ENCODE measurements around the gene GGA3. TPM values are rescaled to one million over a fixed set of nuclear protein-coding genes. Genes with fewer than 3 reads are reported as not detected.
A peak's percentile ranks its signal among the peaks of the same experiment; 100 is the strongest.
"Not testable (repeated sequence)": the region's sequence is repeated elsewhere in the genome, so short reads cannot be mapped to it uniquely, and the experiment has no call there.

GGA3 gene
- total RNA-seq, 1 donor = 31.0 TPM

DNA sequence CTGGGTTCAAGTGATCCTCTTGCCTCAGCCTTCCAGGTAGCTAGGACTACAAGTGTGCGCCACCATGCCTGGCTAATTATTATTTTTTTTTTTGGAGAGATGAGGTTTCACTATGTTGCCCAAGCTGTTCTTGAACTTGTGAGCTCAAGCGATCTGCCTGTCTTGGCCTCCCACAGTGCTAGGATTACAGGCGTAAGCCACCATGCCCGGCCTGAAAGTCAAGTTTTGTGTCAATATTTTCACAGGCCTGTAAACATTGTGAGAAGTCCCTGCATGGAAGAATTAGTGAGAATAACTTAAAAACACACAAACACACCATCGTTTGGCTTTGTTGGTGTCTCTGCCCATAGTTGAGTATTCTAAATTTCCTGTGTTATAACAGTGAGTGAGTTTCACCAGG lies 33.7 kb downstream of the GGA3 start:
- DNase-seq (ENCODE audit: low read depth in 2 of 3, low spot score in 2 of 3) = no peak

DNA sequence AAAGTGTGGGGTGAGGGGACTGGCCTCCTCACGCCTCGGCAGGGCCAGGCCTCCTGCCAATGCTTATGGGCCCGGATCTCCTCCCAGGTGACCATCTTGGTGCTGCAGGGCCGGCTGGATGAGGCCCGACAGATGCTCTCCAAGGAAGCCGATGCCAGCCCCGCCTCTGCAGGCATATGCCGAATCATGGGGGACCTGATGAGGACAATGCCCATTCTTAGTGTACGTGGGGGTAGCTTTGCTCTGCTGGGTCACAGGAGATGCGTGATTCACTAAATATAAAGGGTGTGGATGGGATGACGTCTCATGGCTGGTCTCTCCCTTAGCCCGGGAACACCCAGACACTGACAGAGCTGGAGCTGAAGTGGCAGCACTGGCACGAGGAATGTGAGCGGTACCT lies 36.4 kb downstream of the GGA3 start:
- DNase-seq (ENCODE audit: low read depth in 2 of 3, low spot score in 2 of 3) = no peak

DNA sequence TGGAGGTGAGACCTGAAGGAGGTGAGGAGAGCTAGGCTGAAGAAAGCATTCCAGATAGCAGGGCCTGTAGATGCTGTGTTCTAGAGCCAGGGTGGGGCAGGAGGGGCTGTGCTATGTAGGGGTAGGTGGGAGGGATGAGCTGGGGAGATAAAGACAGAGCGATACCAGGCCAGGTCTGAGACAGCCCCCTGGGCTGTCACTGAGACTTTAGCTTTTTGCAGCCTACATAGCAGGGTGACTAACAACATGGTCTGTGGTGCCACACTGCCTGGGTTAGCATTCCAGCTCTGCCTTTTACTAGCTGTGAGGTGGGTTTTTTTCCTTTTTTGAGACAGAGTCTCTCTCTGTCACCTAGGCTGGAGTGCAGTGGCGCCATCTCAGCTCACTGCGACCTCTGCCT lies 41.6 kb downstream of the GGA3 start:
- no peak for DNase-seq (ENCODE audit: low read depth in 2 of 3, low spot score in 2 of 3)

DNA sequence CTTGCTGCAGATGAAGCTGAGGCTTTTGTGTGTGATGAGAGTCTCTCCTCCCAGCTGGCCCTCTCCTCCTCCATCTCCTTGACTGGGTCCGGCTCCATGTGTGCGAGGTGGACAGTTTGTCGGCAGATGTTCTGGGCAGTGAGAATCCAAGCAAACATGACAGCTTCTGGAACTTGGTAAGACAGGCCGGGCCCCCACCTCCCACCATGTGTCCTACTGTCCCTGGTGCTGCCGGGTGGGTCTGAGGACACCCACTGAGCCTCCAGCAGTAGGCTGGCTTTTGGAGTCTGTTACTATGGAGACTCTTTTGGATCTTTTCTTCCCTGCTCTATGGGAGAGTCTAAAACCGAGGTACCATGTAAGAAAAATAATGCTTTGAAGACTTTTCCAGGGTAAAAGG lies 43.3 kb downstream of the GGA3 start:
- no peak for DNase-seq (ENCODE audit: low read depth in 2 of 3, low spot score in 2 of 3)

DNA sequence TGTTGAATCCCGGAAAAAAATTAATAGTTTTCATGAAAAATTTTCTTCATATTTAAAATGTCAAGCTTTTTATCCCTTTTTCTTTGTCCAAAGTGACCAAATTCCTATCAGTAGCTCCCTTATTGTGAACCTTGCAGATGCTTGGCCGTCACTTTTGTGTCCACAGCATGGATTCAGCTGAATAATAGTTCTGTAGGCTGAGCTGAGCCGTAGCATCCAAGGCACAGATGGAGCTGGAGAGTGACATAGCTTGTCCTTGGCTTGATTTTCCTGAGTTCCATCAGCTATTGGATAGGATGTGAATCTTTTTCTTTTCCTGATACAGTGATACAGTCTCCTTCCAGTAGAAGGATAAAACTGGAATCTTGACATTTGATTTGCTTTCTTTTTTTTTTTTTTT lies 52.3 kb downstream of the GGA3 start:
- DNase-seq (ENCODE audit: low read depth in 2 of 3, low spot score in 2 of 3) = no peak

DNA sequence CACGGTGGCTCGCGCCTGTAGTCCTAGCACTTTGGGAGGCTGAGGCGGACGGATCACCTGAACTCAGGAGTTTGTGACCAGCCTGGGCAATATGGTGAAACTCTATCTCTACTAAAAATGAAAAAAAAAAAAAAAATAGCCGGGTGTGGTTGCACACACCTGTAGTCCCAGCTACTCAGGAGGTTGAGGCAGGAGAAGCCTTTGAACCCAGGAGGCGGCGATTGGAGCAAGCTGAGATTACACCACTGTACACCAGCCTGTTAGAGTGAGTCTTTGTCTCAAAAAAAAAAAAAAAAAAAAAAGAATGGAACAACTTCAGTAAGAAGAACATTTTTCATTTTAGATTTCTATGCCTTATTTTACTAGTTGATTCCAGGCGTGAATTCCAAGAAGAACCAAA lies 53.2 kb downstream of the GGA3 start:
- no peak for DNase-seq (ENCODE audit: low read depth in 2 of 3, low spot score in 2 of 3)

DNA sequence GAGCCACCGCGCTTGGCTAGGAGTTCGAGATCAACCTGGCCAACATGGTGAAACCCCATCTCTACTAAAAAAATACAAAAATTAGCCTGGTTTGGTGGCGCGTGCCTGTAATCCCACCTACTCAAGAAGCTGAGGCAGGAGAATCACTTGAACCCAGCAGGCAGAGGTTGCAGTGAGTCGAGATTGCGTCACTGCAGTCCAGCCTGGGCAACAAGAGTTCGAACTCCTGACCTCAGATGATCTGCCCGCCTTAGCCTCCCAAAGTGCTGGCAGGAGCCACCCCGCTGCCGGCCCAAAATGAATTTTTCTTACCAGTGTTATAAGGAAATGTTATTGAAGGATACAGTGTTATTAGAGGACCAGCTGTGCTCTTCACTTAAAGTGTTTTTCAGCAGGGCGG lies 53.6 kb downstream of the GGA3 start:
- no peak for DNase-seq (ENCODE audit: low read depth in 2 of 3, low spot score in 2 of 3)

DNA sequence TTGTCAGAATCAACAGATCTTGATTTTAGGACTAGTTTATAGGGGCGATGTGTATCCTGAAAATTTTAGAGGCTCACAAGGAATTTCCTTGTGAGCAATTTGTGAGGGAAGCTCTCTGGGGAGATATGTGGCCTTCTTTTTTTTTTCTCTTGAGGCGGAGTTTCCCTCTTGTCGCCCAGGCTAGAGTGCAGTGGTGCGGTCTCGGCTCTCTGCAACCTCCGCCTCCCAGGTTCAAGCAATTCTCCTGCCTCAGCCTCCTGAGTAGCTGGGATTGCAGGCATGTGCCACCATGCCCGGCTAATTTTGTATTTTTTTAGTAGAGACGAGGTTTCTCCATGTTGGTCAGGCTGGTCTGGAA lies 54.4 kb downstream of the GGA3 start:
- not testable (repeated sequence) for DNase-seq (ENCODE audit: low read depth in 2 of 3, low spot score in 2 of 3)

DNA sequence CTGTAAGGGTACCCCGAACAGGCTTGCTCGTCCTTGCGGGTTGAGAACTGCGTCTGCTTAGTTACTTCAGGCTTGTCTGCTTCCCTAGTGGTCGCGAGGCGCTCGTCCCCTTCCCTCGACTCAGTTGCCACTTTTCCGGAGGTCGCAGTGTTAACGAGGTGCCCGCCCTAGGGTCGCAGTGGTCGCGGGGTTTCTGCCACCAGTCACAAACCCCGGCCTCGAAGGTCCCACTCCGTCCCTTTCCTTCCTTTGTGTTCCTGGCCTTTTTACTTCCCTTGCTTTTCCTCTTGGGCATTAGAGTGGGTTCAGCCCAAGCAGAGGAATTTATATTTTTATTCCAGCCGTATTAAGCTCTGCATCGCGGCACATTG lies 55.6 kb downstream of the GGA3 start:
- DNase-seq (ENCODE audit: low read depth in 2 of 3, low spot score in 2 of 3) = no peak

DNA sequence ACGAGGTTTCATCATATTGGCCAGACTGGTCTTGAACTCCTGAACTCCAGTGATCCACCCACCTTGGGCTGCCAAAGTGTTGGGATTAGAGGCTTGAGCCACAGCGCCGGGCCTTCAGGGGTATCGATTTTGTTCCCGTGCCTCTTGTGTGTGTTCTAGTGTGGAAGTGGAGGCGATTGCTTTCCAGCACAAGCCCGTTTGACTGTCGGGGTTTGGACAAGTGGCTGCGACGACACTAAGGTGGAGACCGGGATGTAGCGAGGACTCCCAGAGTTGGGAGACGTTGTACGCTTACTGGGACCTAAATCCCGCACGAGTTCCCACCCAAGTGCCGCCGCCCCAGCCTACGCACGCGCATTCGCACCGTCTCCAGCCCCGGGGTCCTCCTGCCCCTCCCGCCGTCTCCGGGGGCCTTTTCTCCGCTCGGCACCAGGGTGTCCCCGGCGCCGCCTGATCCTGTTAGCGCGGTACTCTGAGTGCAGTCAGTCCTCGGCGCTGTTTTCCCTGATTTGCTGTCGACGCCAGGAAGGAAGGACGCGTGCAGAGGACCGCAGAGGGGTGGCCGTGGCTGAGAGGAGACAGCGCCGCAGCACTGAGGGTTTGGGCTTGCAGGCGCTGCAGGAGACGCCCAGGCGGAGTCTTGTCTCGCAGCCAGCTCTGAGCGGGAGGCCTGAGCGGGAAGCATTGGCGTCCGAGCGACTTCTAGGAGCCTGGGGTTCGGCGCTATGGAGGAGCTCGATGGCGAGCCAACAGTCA lies 56.2 kb downstream of the GGA3 start, which contains the start of gene NUP85:
Gene NUP85, plus strand, starts transcription at position 643 of the 756 bp plus-strand sequence. Its CDS starts 83 bp downstream, at position 726.
- peak; percentile 91 to 92 (median 91) for DNase-seq (ENCODE audit: low read depth in 2 of 3, low spot score in 2 of 3)

DNA sequence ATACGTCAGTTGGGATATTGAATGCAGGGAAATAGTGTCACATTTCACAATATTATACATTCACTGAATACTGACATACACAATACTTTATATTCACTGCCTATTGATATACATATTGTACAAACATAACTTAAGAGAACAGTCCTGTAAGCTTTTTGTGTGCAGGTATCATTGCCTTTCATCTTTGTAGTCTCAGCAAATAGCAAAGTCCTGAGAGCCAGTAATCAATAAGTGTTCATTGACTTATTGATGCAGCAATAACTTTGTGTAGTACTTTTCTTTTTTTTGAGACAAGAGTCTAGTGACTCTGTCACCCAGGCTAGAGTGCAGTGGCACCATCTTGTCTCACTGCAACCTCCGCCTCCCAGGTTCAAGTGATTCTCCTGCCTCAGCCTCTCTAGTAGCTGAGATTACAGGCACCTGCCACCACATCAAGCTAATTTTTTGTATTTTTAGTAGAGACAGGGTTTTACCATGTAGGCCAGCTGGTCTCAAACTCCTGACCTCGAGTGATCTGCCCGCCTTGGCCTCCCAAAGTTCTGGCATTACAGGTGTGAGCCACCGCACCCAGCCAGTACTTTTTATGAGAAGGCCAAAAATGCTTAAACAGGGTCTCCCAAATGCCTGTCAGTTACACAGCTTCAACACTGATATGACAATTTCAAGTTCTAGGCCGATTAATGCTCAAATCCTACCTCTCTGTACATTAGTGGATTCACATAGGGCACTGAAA lies 61.4 kb downstream of the GGA3 start:
- DNase-seq (ENCODE audit: low read depth in 2 of 3, low spot score in 2 of 3) = no peak

DNA sequence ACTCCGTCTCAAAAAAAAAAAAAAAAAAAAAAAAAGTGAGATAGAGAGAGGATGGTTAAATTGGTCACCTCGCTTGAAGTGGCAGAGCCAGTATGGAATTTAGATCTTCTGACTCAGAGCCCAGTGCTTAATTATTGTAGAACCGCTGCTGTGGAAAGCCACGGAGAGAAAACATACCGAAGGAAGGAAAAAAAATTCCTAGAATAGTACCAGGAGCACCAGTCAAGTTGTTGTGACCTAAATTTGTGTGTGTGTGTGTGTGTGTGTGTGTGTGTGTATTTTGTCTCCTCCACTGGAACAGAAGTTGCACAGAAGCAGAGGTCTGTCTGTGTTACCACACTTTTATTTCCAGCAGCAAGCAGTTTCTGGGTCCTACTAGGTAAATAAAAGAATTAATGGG lies 66.5 kb downstream of the GGA3 start:
- no peak for DNase-seq (ENCODE audit: low read depth in 2 of 3, low spot score in 2 of 3)

DNA sequence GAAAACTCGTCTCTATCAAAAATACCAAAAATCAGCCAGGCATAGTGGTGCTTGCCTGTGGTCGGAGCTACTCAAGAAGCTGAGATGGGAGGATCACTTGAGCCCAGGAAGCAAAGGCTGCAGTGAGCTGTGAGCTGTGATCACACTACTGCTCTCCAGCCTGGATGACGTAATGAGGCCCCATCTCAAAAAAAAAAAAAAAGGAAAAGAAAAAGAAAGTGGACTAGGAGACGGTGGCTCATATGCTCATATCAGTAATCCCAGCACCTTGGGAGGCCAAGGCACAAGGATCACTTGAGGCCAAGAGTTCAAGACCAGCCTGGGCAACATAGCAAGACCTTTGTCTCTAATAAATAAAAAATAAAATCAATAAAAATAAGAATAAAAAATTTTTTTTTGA lies 69.8 kb downstream of the GGA3 start:
- DNase-seq (ENCODE audit: low read depth in 2 of 3, low spot score in 2 of 3) = no peak

DNA sequence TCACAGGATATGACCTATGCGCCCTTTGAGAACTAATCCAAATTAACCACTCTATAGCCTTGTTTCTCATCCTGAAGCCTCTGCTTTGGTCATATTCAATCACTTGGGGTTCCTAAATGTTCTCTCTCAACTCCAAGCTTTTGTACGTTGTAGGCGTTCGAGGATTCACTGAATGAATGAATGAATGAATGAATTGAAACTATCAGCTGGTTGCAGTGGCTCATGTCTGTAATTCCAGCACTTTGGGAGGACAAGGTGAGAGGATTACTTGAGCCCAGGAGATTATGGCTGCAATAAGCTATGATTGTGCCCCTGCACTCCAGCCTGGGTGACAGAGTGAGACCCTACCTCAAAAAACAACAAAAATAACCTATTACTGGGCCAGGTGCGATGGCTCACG lies 72.8 kb downstream of the GGA3 start:
- DNase-seq (ENCODE audit: low read depth in 2 of 3, low spot score in 2 of 3) = no peak

Other genes with a start within 250 kb of the GGA3 start
- 16.7 TPM for gene MRPL58, start 248.9 kb downstream of the GGA3 start, total RNA-seq
- 73.5 TPM for gene ATP5PD, start 214.6 kb downstream of the GGA3 start, total RNA-seq
- 18.6 TPM for gene KCTD2, start 214.4 kb downstream of the GGA3 start, total RNA-seq
- 47.4 TPM for gene SLC16A5, start 173.7 kb downstream of the GGA3 start, total RNA-seq
- 10.8 TPM for gene ARMC7, start 151.6 kb downstream of the GGA3 start, total RNA-seq
- 87.5 TPM for gene NT5C, start 129.9 kb downstream of the GGA3 start, total RNA-seq
- gene JPT1, start 107.1 kb downstream of the GGA3 start, total RNA-seq = 30.2 TPM
- gene SUMO2, start 78.6 kb downstream of the GGA3 start, total RNA-seq = 50.9 TPM
- gene NUP85, start 55.9 kb downstream of the GGA3 start, total RNA-seq = 35.8 TPM
- gene MRPS7, start 273 bp upstream of the GGA3 start, total RNA-seq = 38.2 TPM
- 53.1 TPM for gene MIF4GD, start 9.6 kb upstream of the GGA3 start, total RNA-seq
- gene SLC25A19, start 27.8 kb upstream of the GGA3 start, total RNA-seq = 28.8 TPM
- 88.3 TPM for gene GRB2, start 144.1 kb upstream of the GGA3 start, total RNA-seq
- gene TMEM94, start 195.0 kb upstream of the GGA3 start, total RNA-seq = 156 TPM

All from hematopoietic multipotent progenitor cell (in vitro differentiated cells).